Natural killer cell treated with Interleukin-12 subunit alpha and Interleukin-12 subunit beta and Interleukin-15 and Interleukin-18, amount 100 ng/mL, for 72 hours (primary cell): ENCODE data around the gene PTGES3. TPM values are rescaled to one million over a fixed set of nuclear protein-coding genes. Genes with fewer than 3 reads are reported as not detected.
"Not testable (repeated sequence)": the region's sequence is repeated elsewhere in the genome, so short reads cannot be mapped to it uniquely, and the experiment has no call there.

Source experiments
- ATAC-seq, 2 donors: fragments of 150-1000 bp; cut with Tn5 transposase in 1 of 2; sonication (Bioruptor Pico), chemical (Tn5 transposase) in 1 of 2; 2 replicates each; pipeline ENCODE4 v1.10.0; 2021
- DNase-seq: peaks from one replicate; pipeline ENCODE4 v3.0.0; 2022; ENCODE audit warnings: low spot score
- H3K27ac Mint-ChIP-seq, 2 donors: 1 replicate in 1 of 2; 2 replicates in 1 of 2; pipeline ENCODE4 v1.8.0; 2022; ENCODE audit warnings: mixed read lengths in 2 of 2, mild to moderate bottlenecking in 1 of 2, moderate library complexity in 1 of 2
- H3K27me3 Mint-ChIP-seq, 2 donors: 1 replicate in 1 of 2; 2 replicates in 1 of 2; pipeline ENCODE4 v1.8.0; 2022; ENCODE audit warnings: mixed read lengths in 2 of 2
- H3K36me3 Mint-ChIP-seq: one replicate; pipeline ENCODE4 v1.8.0; 2022; ENCODE audit warnings: mixed read lengths
- H3K4me1 Mint-ChIP-seq, 2 donors: 1 replicate in 1 of 2; 2 replicates in 1 of 2; pipeline ENCODE4 v1.8.0; 2022; ENCODE audit warnings: low read depth in 2 of 2, mixed read lengths in 2 of 2, mild to moderate bottlenecking in 1 of 2
- H3K4me3 Mint-ChIP-seq: one replicate; pipeline ENCODE4 v1.8.0; 2022; ENCODE audit warnings: mixed read lengths
- H3K9me3 Mint-ChIP-seq: 2 replicates; pipeline ENCODE4 v1.8.0; 2022; ENCODE audit warnings: mixed read lengths
- total RNA-seq, 2 donors: library from RNA; stranded (reverse); gene quantifications; one replicate each; pipeline ENCODE4 v1.2.3, GENCODE V29; 2022

The PTGES3 gene
- total RNA-seq, 2 donors from 2014 or later: 201 to 270 TPM

- peaks cover 65 to 75% of the 10 kb centered on the region in 2 donors for H3K4me1 Mint-ChIP-seq
- H3K9me3 Mint-ChIP-seq: no peaks in the 10 kb centered on the region
- ATAC-seq (no peak), DNase-seq (no peak)
- H3K4me3 Mint-ChIP-seq: peak overlapping the region; percentile 96
- peak overlapping the region; percentile 94 to 95 for H3K27ac Mint-ChIP-seq
- no peaks in the 10 kb centered on the region for H3K27me3 Mint-ChIP-seq
- H3K36me3 Mint-ChIP-seq: peaks cover 61% of the 10 kb centered on the region
Observed at GRCh38 chr12:56719056-56719455, 31.0 kb upstream of the PTGES3 start.

- Mint-ChIP-seq H3K36me3 (peaks cover 58% of the 10 kb centered on the region), H3K27me3 (no peaks in the 10 kb centered on the region), H3K9me3 (no peaks in the 10 kb centered on the region), H3K4me3 (peak overlapping the region; percentile 96), H3K4me1 (peaks cover 62 to 71% of the 10 kb centered on the region in 2 donors), H3K27ac (peak overlapping the region; percentile 94 to 95)
- no peak for ATAC-seq
- no peak for DNase-seq
Observed at GRCh38 chr12:56718636-56719035, 30.6 kb upstream of the PTGES3 start.

- Mint-ChIP-seq H3K36me3 (peaks cover 56% of the 10 kb centered on the region), H3K27ac (no peak overlapping the region), H3K27me3 (no peaks in the 10 kb centered on the region), H3K4me3 (no peak overlapping the region), H3K4me1 (peaks cover 62 to 66% of the 10 kb centered on the region in 2 donors), H3K9me3 (no peaks in the 10 kb centered on the region)
- no peak for DNase-seq
- ATAC-seq: no peak
Observed at GRCh38 chr12:56718149-56718548, 30.1 kb upstream of the PTGES3 start.

- no peaks in the 10 kb centered on the region for H3K27me3 Mint-ChIP-seq
- ATAC-seq (no peak), DNase-seq (no peak)
- peaks cover 60% of the 10 kb centered on the region for H3K36me3 Mint-ChIP-seq
- peaks cover 56 to 57% of the 10 kb centered on the region in 2 donors for H3K4me1 Mint-ChIP-seq
- peak overlapping the region; percentile 73 to 77 for H3K27ac Mint-ChIP-seq
- H3K4me3 Mint-ChIP-seq: no peak overlapping the region
- H3K9me3 Mint-ChIP-seq: no peaks in the 10 kb centered on the region
Observed at GRCh38 chr12:56716933-56717880, 29.1 kb upstream of the PTGES3 start.

- H3K9me3 Mint-ChIP-seq: no peaks in the 10 kb centered on the region
- no peak for ATAC-seq
- H3K27me3 Mint-ChIP-seq: no peaks in the 10 kb centered on the region
- H3K4me1 Mint-ChIP-seq: peaks cover 49 to 50% of the 10 kb centered on the region in 2 donors
- DNase-seq: no peak
- no peak overlapping the region for H3K4me3 Mint-ChIP-seq
- H3K36me3 Mint-ChIP-seq: peaks cover 57% of the 10 kb centered on the region
- H3K27ac Mint-ChIP-seq: peak overlapping the region; percentile 73 to 77
Observed at GRCh38 chr12:56716458-56716857, 28.4 kb upstream of the PTGES3 start.

DNA sequence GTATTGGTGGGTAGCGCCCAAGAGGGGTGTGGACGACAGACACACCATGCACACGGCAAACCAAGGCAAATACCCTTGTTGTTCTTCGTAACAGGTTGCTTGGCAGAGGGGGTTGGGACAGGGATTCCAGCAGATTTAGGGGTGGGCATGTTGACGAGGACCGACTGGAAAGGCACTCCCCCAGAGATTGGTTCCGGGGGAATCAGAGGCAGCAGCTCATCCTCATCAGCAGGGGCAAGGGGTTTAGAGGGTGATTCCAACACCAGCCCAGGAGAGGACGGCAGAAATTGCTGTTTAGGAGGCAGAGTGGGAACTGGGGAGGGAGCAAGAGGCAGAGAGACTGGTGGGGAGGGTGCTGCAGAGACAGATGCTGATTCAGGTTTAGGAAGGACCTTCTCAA, 27.7 kb upstream of the PTGES3 start:
- H3K27me3 Mint-ChIP-seq: no peaks in the 10 kb centered on the region
- H3K36me3 Mint-ChIP-seq: peaks cover 58% of the 10 kb centered on the region
- no peak for ATAC-seq
- H3K4me3 Mint-ChIP-seq: no peak overlapping the region
- peak overlapping the region; percentile 73 to 77 for H3K27ac Mint-ChIP-seq
- no peak for DNase-seq
- no peaks in the 10 kb centered on the region for H3K9me3 Mint-ChIP-seq
- peaks cover 42 to 43% of the 10 kb centered on the region in 2 donors for H3K4me1 Mint-ChIP-seq

GRCh38 chr12:56714431-56714929, 26.4 kb upstream of the PTGES3 start:
- peaks cover 29 to 30% of the 10 kb centered on the region in 2 donors for H3K4me1 Mint-ChIP-seq
- no peak for DNase-seq
- peaks cover 45% of the 10 kb centered on the region for H3K36me3 Mint-ChIP-seq
- no peaks in the 10 kb centered on the region for H3K9me3 Mint-ChIP-seq
- no peaks in the 10 kb centered on the region for H3K27me3 Mint-ChIP-seq
- ATAC-seq: no peak
- no peak overlapping the region for H3K4me3 Mint-ChIP-seq
- peak overlapping the region in 1 of 2 donors; percentile 77 for H3K27ac Mint-ChIP-seq

GRCh38 chr12:56713345-56713744, 25.3 kb upstream of the PTGES3 start:
- ATAC-seq (no peak), DNase-seq (no peak)
- no peak overlapping the region for H3K27ac Mint-ChIP-seq
- H3K9me3 Mint-ChIP-seq: no peaks in the 10 kb centered on the region
- H3K4me3 Mint-ChIP-seq: no peak overlapping the region
- H3K4me1 Mint-ChIP-seq: peaks cover 20 to 21% of the 10 kb centered on the region in 2 donors
- H3K36me3 Mint-ChIP-seq: peaks cover 37% of the 10 kb centered on the region
- H3K27me3 Mint-ChIP-seq: no peaks in the 10 kb centered on the region

DNA sequence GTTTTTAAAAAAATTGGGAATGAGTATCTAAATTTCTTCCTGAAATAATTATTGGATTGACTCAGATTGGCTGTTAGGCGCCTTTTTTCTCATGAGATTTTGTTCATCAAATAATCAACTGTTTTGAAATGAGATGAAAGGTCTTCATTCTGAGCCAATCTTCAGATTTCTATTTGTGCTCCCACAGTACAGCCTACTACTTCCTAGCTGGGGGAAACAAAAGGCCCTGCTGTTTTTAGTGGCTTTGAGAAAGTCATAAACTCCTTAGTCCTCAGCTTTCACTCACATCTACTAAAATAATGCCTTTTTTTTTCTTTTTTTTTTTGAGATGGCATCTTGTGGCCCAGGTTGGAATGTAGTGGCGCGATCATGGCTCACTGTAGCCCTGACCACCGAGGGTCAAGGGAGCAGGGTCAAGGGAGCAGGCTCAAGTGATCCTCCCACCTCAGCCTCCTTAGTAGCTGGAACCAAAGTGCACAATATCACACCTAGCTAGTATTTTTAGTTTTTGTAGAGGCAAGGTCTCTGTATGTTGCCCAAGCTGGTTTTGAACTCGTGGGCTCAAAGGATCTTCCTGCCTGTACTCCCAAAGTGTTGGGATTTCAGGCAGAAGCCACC, 21.8 kb upstream of the PTGES3 start:
- no peaks in the 10 kb centered on the region for H3K9me3 Mint-ChIP-seq
- no peaks in the 10 kb centered on the region for H3K27me3 Mint-ChIP-seq
- peaks cover 26% of the 10 kb centered on the region for H3K36me3 Mint-ChIP-seq
- DNase-seq (no peak), ATAC-seq (peak in 1 of 2 donors; percentile 28)
- peaks cover 0 to under 1% of the 10 kb centered on the region in 2 donors for H3K4me1 Mint-ChIP-seq
- no peak overlapping the region for H3K27ac Mint-ChIP-seq
- H3K4me3 Mint-ChIP-seq: no peak overlapping the region

GRCh38 chr12:56704522-56704921, 16.4 kb upstream of the PTGES3 start:
- not testable (repeated sequence) for DNase-seq

GRCh38 chr12:56699020-56699661, 11.1 kb upstream of the PTGES3 start:
- DNase-seq (no peak), ATAC-seq (peak in 1 of 2 donors; percentile 51)
- peaks cover 0 to 2% of the 10 kb centered on the region in 2 donors for H3K27me3 Mint-ChIP-seq
- no peaks in the 10 kb centered on the region for H3K9me3 Mint-ChIP-seq
- H3K4me3 Mint-ChIP-seq: no peak overlapping the region
- no peak overlapping the region for H3K27ac Mint-ChIP-seq
- H3K4me1 Mint-ChIP-seq: peaks cover 0 to 10% of the 10 kb centered on the region in 2 donors
- no peaks in the 10 kb centered on the region for H3K36me3 Mint-ChIP-seq

More at GRCh38 chr12:56704522-56704921, 16.4 kb upstream of the PTGES3 start:
- H3K4me1 Mint-ChIP-seq, H3K27ac Mint-ChIP-seq, H3K9me3 Mint-ChIP-seq, ATAC-seq, H3K36me3 Mint-ChIP-seq, H3K27me3 Mint-ChIP-seq, H3K4me3 Mint-ChIP-seq: not testable (repeated sequence)

DNA sequence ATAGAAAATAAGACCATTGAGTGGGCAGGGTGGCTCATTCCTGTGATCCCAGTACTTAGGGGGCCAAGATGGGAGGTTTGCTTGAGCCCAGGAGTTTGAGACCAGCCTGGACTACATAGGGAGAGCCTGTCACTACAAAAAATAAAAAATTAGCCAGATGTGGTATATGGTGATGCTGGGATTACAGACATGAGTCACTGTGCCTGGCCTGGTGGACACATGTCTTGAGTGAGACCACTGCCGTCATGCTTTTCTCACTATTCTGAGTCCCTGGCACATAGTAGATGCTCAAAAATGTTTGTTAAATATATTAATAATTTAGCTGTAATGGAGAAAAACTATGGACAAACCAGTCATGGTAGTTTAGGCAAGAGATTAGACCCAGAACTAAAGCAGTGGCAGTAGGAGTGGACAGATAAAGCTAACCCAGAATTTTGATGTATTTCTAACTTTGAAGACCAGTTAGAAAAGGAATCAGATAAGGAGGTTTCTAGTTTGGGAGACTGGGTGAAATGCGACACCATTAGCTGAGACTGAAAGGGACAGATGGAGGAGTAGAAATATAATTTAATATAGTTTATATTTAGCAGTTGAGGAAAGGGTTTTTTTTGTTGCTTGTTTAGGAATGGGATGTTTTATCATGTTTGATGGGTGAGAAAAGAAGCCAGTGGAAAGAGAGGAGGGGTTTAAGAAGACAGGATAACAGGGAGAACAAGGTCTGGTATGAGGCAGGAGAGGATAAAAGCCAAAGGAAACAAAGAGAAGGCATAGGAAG, 7.4 kb upstream of the PTGES3 start:
- Mint-ChIP-seq H3K27ac (no peak overlapping the region), H3K4me1 (peaks cover 0 to 6% of the 10 kb centered on the region in 2 donors), H3K9me3 (no peaks in the 10 kb centered on the region), H3K27me3 (no peaks in the 10 kb centered on the region), H3K4me3 (no peak overlapping the region), H3K36me3 (no peaks in the 10 kb centered on the region)
- DNase-seq (no peak), ATAC-seq (no peak)

- Mint-ChIP-seq H3K27ac (no peak overlapping the region), H3K27me3 (no peaks in the 10 kb centered on the region), H3K4me3 (no peak overlapping the region), H3K4me1 (peaks cover under 1 to 6% of the 10 kb centered on the region in 2 donors), H3K9me3 (no peaks in the 10 kb centered on the region), H3K36me3 (no peaks in the 10 kb centered on the region)
- ATAC-seq (no peak), DNase-seq (no peak)
Observed at GRCh38 chr12:56694161-56694560, 6.1 kb upstream of the PTGES3 start.
